Suprapubic skin (tissue), 4 donors: ENCODE measurements around the gene CHD9. TPM values are rescaled to one million over a fixed set of nuclear protein-coding genes. Genes with fewer than 3 reads are reported as not detected.
"Not testable (repeated sequence)": the region's sequence is repeated elsewhere in the genome, so short reads cannot be mapped to it uniquely, and the experiment has no call there.

ENCODE experiments used
- DNase-seq, 2 donors: peaks; one replicate each; pipeline ENCODE4 v3.0.0-alpha.2; 2019; ENCODE audit warnings: low spot score in 2 of 2
- H3K27ac ChIP-seq: fragments of 200-600 bp; sonication (generic); one replicate; pipeline ENCODE4 v1.5.1; 2019
- H3K27me3 ChIP-seq: fragments of 200-600 bp; sonication (generic); one replicate; pipeline ENCODE4 v1.5.1; 2019
- H3K36me3 ChIP-seq: fragments of 200-600 bp; sonication (generic); one replicate; pipeline ENCODE4 v1.5.1; 2019
- H3K4me1 ChIP-seq: fragments of 200-600 bp; sonication (generic); one replicate; pipeline ENCODE4 v1.5.1; 2019
- H3K4me3 ChIP-seq: fragments of 200-600 bp; sonication (generic); one replicate; pipeline ENCODE4 v1.5.1; 2019; ENCODE audit warnings: mild to moderate bottlenecking
- H3K9me3 ChIP-seq: fragments of 200-600 bp; sonication (generic); one replicate; pipeline ENCODE4 v1.5.1; 2019
- EP300 ChIP-seq: sonication (generic); formaldehyde crosslinking; IDR thresholded peaks from one replicate; pipeline ENCODE4 v1.6.1; 2017; ENCODE audit warnings: antibody characterized with exemption
- POLR2A ChIP-seq, 2 donors: fragments of 450-650 bp; IDR thresholded peaks; one replicate each; pipeline ENCODE4 v1.6.1; 2017; ENCODE audit warnings: antibody characterized with exemption in 2 of 2, mild to moderate bottlenecking in 2 of 2, moderate library complexity in 2 of 2
- POLR2AphosphoS5 ChIP-seq, 3 donors: sonication (generic); formaldehyde crosslinking; IDR thresholded peaks; one replicate each; pipeline ENCODE4 v1.6.1; 2017; ENCODE audit warnings: antibody characterized with exemption in 3 of 3
- WGBS: methylation state at CpG from one replicate; pipeline ENCODE4 v1.1.5; 2018; 5-methylcytosine and 5-hydroxymethylcytosine counted together
- total RNA-seq, 4 donors: library from RNA; depleted of rRNA; stranded (reverse); fragments of >200 nt; gene quantifications; one replicate each; pipeline ENCODE4 v1.1.0, GENCODE V29; 2016
- TF ChIP-seq, protein P1 (sequence below), 2 donors: fragments of 200-600 bp in 1 of 2; fragments of 450-650 bp in 1 of 2; sonication (generic) in 1 of 2; IDR thresholded peaks; one replicate each; pipeline ENCODE4 v1.5.1; 2016 to 2019; ENCODE audit warnings: antibody characterized with exemption in 2 of 2, mild to moderate bottlenecking in 1 of 2, moderate library complexity in 1 of 2

The CHD9 gene
- total RNA-seq, 4 donors from 2014 or later = 56.6 to 129 (median 70.4) TPM

DNA sequence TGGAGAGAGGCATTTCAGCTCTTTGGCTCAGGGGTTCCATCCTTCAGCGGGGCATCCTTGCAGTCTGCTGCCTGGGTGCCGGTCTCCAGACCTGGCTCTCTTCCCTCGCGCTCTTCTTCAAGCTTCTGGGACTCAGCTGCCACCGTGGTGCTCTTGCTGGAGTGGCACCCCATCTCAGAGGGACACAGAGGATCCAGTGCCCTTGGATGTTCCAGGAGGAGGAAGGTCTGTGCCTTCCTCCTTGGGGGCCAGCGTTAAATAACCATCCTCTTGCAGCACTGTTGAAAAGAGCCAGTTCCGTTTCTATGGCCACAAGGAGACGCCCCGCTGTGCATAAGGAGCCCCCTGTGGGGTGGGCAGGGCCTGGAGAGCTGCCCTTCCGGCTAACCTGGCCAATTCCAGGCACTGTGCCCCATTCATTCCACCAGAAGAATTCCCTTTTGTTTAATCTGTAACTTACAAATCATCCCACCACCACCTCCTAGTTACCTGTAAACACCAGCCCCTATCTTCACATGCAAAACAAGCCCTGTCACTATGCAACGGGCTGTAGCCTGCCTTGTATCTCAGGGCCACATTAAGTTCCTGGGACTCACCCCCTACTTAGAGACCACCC, 10.7 kb upstream of the CHD9 start:
- Histone ChIP-seq H3K4me3 (peak overlapping the region; percentile 38), H3K27me3 (no peaks in the 10 kb centered on the region), H3K4me1 (peaks cover 56% of the 10 kb centered on the region), H3K36me3 (no peaks in the 10 kb centered on the region), H3K27ac (peak overlapping the region; percentile 88), H3K9me3 (no peaks in the 10 kb centered on the region)
- DNase-seq = no peak
- 20% methylated on average over 10 of the region's 11 CpGs for WGBS
- TF ChIP-seq POLR2A (IDR thresholded peaks at IDR 0.05) = no peak
- TF ChIP-seq EP300 = no peak
- no peak for TF ChIP-seq POLR2AphosphoS5 (IDR thresholded peaks at IDR 0.05)
- TF ChIP-seq, protein P1, sequence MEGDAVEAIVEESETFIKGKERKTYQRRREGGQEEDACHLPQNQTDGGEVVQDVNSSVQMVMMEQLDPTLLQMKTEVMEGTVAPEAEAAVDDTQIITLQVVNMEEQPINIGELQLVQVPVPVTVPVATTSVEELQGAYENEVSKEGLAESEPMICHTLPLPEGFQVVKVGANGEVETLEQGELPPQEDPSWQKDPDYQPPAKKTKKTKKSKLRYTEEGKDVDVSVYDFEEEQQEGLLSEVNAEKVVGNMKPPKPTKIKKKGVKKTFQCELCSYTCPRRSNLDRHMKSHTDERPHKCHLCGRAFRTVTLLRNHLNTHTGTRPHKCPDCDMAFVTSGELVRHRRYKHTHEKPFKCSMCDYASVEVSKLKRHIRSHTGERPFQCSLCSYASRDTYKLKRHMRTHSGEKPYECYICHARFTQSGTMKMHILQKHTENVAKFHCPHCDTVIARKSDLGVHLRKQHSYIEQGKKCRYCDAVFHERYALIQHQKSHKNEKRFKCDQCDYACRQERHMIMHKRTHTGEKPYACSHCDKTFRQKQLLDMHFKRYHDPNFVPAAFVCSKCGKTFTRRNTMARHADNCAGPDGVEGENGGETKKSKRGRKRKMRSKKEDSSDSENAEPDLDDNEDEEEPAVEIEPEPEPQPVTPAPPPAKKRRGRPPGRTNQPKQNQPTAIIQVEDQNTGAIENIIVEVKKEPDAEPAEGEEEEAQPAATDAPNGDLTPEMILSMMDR (IDR thresholded peaks at IDR 0.05) = no peak

DNA sequence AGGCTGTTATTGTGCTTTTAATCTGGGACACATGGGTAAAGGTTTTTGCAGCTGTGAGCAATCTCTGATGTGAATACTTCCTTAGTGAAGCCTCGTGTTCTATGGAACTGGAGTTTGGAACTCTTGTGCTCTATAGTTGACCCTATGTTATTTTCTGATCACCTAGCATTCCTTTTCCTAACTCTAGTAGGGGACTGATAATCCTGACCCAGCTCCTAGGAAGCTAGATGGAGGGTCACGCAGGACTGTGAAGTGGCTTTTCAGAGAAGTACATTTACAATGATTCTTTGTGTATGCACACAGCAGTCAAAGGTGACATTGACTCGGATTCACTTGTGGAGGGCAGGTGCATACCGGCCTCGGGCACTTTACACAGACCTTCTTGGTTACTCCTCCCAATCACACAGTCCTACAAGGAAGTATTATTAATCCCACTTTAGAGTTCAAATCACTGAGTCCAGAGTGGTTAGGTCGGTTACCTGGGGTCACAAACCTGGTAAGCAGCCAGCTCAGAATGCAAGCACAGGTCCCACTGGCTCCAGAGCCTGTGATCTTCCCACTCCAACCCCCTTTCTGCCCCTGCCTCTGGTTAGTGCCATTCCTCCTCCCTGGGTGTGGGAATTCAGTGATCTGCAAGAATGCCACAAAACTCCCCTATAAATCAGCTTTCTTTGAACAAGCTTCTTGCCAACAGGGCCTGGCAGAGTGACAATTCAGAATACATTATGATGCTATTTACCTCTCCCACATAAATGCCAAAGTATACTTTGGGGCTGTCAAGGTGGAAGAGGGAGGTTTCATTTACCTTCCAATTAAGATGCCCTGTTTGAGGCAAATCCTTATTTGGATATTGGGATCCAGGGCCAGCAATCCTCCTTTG, 9.2 kb upstream of the CHD9 start:
- Histone ChIP-seq H3K9me3 (no peaks in the 10 kb centered on the region), H3K27ac (peak overlapping the region; percentile 88), H3K27me3 (no peaks in the 10 kb centered on the region), H3K4me3 (no peak overlapping the region), H3K36me3 (no peaks in the 10 kb centered on the region), H3K4me1 (peaks cover 51% of the 10 kb centered on the region)
- TF ChIP-seq POLR2AphosphoS5 (IDR thresholded peaks at IDR 0.05) = peak in 1 of 3 donors; percentile 6
- TF ChIP-seq, protein P1 (IDR thresholded peaks at IDR 0.05) = no peak
- no peak for DNase-seq
- 46% methylated on average over 3 of the region's 6 CpGs for WGBS

DNA sequence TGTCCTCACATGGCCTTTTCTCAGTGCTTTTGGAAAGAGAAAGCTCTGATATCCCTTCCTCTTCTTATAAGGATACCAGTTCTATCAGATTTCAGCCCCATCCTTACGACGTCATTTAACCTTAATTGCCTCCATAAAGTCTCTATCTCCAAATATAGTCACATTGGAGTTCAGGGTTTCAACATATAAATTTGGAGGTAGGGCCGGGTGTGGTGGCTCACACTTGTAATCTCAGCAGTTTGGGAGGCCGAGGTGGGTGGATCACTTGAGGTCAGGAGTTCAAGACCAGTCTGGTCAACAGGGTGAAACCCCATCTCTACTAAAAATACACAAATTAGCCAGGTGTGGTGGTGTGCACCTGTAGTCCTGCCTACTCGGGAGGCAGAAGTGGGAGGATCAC, 7.3 kb upstream of the CHD9 start:
- not testable (repeated sequence) for H3K27me3 ChIP-seq, H3K36me3 ChIP-seq, H3K27ac ChIP-seq, DNase-seq, H3K9me3 ChIP-seq, H3K4me3 ChIP-seq
- H3K4me1 ChIP-seq = peaks cover 36% of the 10 kb centered on the region
- 94% methylated on average over 5 of the region's 5 CpGs for WGBS

DNA sequence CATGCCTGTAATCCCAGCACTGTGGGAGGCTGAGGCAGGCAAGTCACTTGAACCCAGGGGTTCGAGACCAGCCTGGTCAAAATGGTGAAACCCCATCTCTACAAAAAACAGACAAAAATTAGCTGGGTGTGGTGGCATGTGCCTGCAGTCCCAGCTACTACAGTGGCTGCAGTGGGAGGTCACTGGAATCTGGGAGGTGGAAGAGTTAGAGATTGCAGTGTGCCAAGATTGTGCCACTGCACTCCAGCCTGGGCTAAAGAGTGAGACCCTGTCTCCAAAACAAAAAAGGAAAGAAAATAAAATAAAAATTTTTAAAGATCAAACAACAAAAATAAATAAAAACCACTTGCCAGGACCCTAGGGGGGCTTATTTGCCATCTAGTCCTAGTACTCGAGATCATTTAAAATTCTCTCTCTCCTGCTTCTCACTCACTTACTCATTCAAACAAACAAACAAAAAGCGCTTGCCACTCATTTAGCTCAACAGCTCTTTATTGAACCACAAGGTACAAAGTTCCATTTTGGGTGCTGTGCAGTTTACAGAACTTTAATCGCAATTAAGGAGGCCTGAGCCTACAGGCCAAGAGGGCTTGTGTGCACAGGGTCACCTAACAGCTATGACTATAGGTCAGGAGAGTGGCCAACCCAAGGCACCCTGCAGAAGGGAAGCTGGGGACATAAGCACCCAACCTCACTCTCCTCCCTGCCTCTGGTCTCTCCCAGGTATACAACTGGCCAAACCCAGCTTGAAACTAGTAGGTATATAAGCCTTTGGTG, 6.5 kb upstream of the CHD9 start:
- Histone ChIP-seq H3K27ac (no peak overlapping the region), H3K36me3 (no peaks in the 10 kb centered on the region), H3K27me3 (no peaks in the 10 kb centered on the region), H3K4me3 (no peak overlapping the region), H3K9me3 (no peaks in the 10 kb centered on the region), H3K4me1 (peaks cover 36% of the 10 kb centered on the region)
- TF ChIP-seq EP300 = no peak
- TF ChIP-seq, protein P1 (IDR thresholded peaks at IDR 0.05) = no peak
- WGBS = 93% methylated on average over 4 of the region's 4 CpGs
- DNase-seq = no peak

DNA sequence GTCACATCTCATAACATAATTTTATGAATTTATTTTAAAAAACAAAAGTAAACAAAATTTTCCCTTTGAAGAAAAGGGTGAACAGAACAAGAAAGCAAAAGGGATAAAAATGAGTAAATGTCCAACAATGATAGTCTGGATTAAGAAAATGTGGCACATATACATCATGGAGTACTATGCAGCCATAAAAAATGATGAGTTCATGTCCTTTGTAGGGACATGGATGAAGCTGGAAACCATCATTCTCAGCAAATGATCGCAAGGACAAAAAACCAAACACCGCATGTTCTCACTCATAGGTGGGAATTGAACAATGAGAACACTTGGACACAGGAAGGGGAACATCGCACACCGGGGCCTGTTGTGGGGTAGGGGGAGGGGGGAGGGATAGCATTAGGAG, 3.5 kb upstream of the CHD9 start:
- not testable (repeated sequence) for DNase-seq, H3K27ac ChIP-seq, H3K27me3 ChIP-seq, H3K4me3 ChIP-seq, H3K36me3 ChIP-seq, H3K9me3 ChIP-seq
- 98% methylated on average over 4 of the region's 4 CpGs for WGBS
- H3K4me1 ChIP-seq = peaks cover 30% of the 10 kb centered on the region
